WTC11 (cell line): Measurements from ENCODE around the gene LPCAT3. TPM values are rescaled to one million over a fixed set of nuclear protein-coding genes. Genes with fewer than 3 reads are reported as not detected.

Experiments used
- ATAC-seq: fragments of 200-7000 bp; cut with Tn5 transposase; 2 replicates; pipeline ENCODE4 v1.10.0; 2021; ENCODE audit warnings: mild to moderate bottlenecking, moderate library complexity
- CTCF ChIA-PET: fragments of 300-600 bp; sonication (Branson Sonifier 250); formaldehyde crosslinking; loops from one replicate; lab custom pipeline; 2021; ENCODE audit warnings: antibody characterized with exemption; lab: Charles Lee
- POLR2A ChIA-PET: fragments of 350-600 bp; sonication (Branson Sonifier 250); formaldehyde crosslinking; loops from one replicate; lab custom pipeline; 2021; ENCODE audit warnings: antibody characterized with exemption; lab: Charles Lee
- DNase-seq: peaks from one replicate; pipeline ENCODE4 v3.0.0; 2021; ENCODE audit warnings: low spot score
- H3K27ac Mint-ChIP-seq: 2 replicates; pipeline ENCODE4 v1.8.0; 2021; ENCODE audit warnings: mixed read lengths
- H3K27me3 Mint-ChIP-seq: 2 replicates; pipeline ENCODE4 v1.8.0; 2021; ENCODE audit warnings: low read depth, mild to moderate bottlenecking, moderate library complexity, mixed read lengths
- H3K36me3 Mint-ChIP-seq: 2 replicates; pipeline ENCODE4 v1.8.0; 2021; ENCODE audit warnings: mixed read lengths
- H3K4me1 Mint-ChIP-seq: 2 replicates; pipeline ENCODE4 v1.8.0; 2022; ENCODE audit warnings: mixed read lengths
- H3K4me3 Mint-ChIP-seq: 2 replicates; pipeline ENCODE4 v1.8.0; 2021; ENCODE audit warnings: mild to moderate bottlenecking, moderate library complexity, mixed read lengths
- H3K9me3 Mint-ChIP-seq: 2 replicates; pipeline ENCODE4 v1.8.0; 2021; ENCODE audit warnings: mixed read lengths
- ATF2 ChIP-seq: sonication (generic); formaldehyde crosslinking; IDR thresholded peaks from 2 replicates; pipeline ENCODE4 v1.8.1; 2022; ENCODE audit warnings: low read depth, missing genetic modification reagents, borderline replicate concordance
- CREM ChIP-seq: sonication (generic); formaldehyde crosslinking; IDR thresholded peaks from 2 replicates; pipeline ENCODE4 v1.8.1; 2022; ENCODE audit warnings: mild to moderate bottlenecking, missing genetic modification reagents, moderate library complexity
- CTCF ChIP-seq: fragments of 200-600 bp; IDR thresholded peaks from 2 replicates; pipeline ENCODE4 v1.8.0; 2022; ENCODE audit warnings: antibody characterized with exemption
- E2F5 ChIP-seq: sonication (generic); formaldehyde crosslinking; IDR thresholded peaks from 2 replicates; pipeline ENCODE4 v1.8.1; 2022; ENCODE audit warnings: mild to moderate bottlenecking, moderate library complexity, missing genetic modification reagents
- FOXJ3 ChIP-seq: sonication (generic); formaldehyde crosslinking; IDR thresholded peaks from 2 replicates; pipeline ENCODE4 v1.9.0; 2021; ENCODE audit warnings: missing genetic modification reagents, mild to moderate bottlenecking, borderline replicate concordance
- FOXK1 ChIP-seq: sonication (generic); formaldehyde crosslinking; IDR thresholded peaks from 2 replicates; pipeline ENCODE4 v1.8.0; 2022; ENCODE audit warnings: mild to moderate bottlenecking, moderate library complexity, missing genetic modification reagents
- JAZF1 ChIP-seq: fragments of 250-450 bp; sonication (Bioruptor Pico); IDR thresholded peaks from 2 replicates; pipeline ENCODE4 v1.9.0; 2021; ENCODE audit warnings: moderate library complexity, mild to moderate bottlenecking, inconsistent platforms
- MAX ChIP-seq: sonication (generic); formaldehyde crosslinking; IDR thresholded peaks from 2 replicates; pipeline ENCODE4 v1.8.0; 2022; ENCODE audit warnings: mild to moderate bottlenecking, missing genetic modification reagents
- NFE2L1 ChIP-seq: sonication (generic); formaldehyde crosslinking; IDR thresholded peaks from 2 replicates; pipeline ENCODE4 v1.8.1; 2023; ENCODE audit warnings: missing genetic modification reagents
- NFYB ChIP-seq: sonication (generic); formaldehyde crosslinking; conservative IDR thresholded peaks from 2 replicates; pipeline ENCODE4 v1.8.0; 2022; ENCODE audit warnings: low read depth, missing genetic modification reagents
- PRRX2 ChIP-seq: fragments of 250-450 bp; sonication (Bioruptor Pico); IDR thresholded peaks from 2 replicates; pipeline ENCODE4 v1.8.0; 2021; ENCODE audit warnings: mild to moderate bottlenecking
- SMAD4 ChIP-seq: sonication (generic); formaldehyde crosslinking; IDR thresholded peaks from 2 replicates; pipeline ENCODE4 v1.8.0; 2022; ENCODE audit warnings: mild to moderate bottlenecking, missing genetic modification reagents
- SOX15 ChIP-seq: fragments of 250-450 bp; sonication (Bioruptor Pico); IDR thresholded peaks from 2 replicates; pipeline ENCODE4 v1.9.0; 2021; ENCODE audit warnings: mild to moderate bottlenecking
- ZBTB43 ChIP-seq: sonication (generic); formaldehyde crosslinking; IDR thresholded peaks from 2 replicates; pipeline ENCODE4 v1.8.1; 2023; ENCODE audit warnings: mild to moderate bottlenecking, missing genetic modification reagents
- ZNF232 ChIP-seq: sonication (generic); formaldehyde crosslinking; IDR thresholded peaks from 2 replicates; pipeline ENCODE4 v1.8.0; 2022; ENCODE audit warnings: mild to moderate bottlenecking, missing genetic modification reagents
- ZNF263 ChIP-seq: sonication (generic); formaldehyde crosslinking; IDR thresholded peaks from 2 replicates; pipeline ENCODE4 v1.8.1; 2022; ENCODE audit warnings: low read depth, mild to moderate bottlenecking, moderate library complexity, missing genetic modification reagents
- ZNF423 ChIP-seq: fragments of 250-450 bp; sonication (Bioruptor Pico); IDR thresholded peaks from 2 replicates; pipeline ENCODE4 v2.1.2; 2022; ENCODE audit warnings: mild to moderate bottlenecking, moderate library complexity
- total RNA-seq: library from RNA; stranded (reverse); gene quantifications from 3 replicates; pipeline ENCODE4 v1.2.3, GENCODE V29; 2021
- TF ChIP-seq, protein P1 (sequence below): fragments of 250-450 bp; sonication (Bioruptor Pico); IDR thresholded peaks from 2 replicates; pipeline ENCODE4 v1.8.0; 2021; ENCODE audit warnings: mild to moderate bottlenecking
- TF ChIP-seq, protein P2 (sequence below): sonication (generic); formaldehyde crosslinking; IDR thresholded peaks from 2 replicates; pipeline ENCODE4 v1.8.0; 2022; ENCODE audit warnings: mild to moderate bottlenecking, missing genetic modification reagents
- TF ChIP-seq, protein P3 (sequence below): sonication (generic); formaldehyde crosslinking; IDR thresholded peaks from 2 replicates; pipeline ENCODE4 v1.8.1; 2022; ENCODE audit warnings: mild to moderate bottlenecking, missing genetic modification reagents, moderate library complexity, borderline replicate concordance

LPCAT3 gene
- total RNA-seq, 1 experiment from 2014 or later, result 40.0 TPM

DNA sequence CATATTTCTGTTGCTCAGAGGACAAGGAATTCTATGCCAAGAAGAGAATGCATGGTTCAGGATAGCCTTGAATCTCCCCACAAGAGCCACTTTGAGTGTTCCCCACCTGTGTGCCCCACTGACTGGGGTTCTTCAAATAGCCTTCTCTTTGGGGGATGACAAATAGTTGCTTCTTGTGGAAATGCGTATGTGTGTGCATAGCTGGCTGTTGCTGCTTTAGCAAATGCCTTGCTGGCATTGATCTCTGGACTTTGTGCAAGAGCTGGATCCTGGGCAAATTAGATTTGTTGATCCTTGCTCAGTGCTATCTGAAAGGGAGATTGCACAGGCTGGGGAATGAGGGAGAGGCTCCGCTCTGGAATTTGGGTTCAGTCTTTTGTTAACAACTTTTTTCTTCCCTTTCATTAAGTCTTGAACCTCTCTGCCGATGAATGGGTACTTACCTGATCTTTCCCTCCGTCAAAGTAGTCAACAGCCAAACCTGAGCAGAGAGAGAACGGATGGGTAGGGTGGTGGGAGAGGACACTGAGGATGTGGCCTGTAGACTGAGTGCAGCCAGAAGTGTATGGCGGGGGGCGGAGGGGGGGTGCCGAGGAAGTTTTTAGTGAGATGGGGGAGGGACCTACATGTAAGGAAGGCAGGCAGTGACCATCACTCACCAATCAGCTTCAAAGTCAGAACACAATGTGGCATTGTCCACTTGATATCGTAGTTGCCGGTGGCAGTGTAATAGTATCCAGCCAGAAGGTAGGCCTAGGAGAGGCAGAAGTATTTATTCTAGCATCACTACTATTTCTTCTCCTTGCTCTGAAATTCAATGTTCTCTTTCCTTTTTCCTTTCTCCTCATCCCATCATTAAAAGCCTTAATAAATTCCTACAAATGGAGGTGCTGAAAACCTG is 36.9 kb downstream of the LPCAT3 start:
- H3K36me3 Mint-ChIP-seq, result peaks cover 46% of the 10 kb centered on the region
- ChIA-PET CTCF (interaction anchor here (0.5 to 1.5 kb wide), 3 partner anchors 17 to 73 kb away, joined by 3 read pairs; no protein-coding TSS in a partner anchor), POLR2A (interaction anchor here (1.0 to 1.3 kb wide), 2 partner anchors 7 to 127 kb away, joined by 5 to 6 read pairs; no protein-coding TSS in a partner anchor)
- no peak for DNase-seq
- no peaks in the 10 kb centered on the region for H3K9me3 Mint-ChIP-seq
- peaks cover 12% of the 10 kb centered on the region for H3K4me1 Mint-ChIP-seq
- TF ChIP-seq NFE2L1 (CRISPR knock-in tag) (no peak), CREM (CRISPR knock-in tag) (no peak), ZNF423 (no peak), CTCF (no peak), FOXK1 (CRISPR knock-in tag) (no peak), NFYB (CRISPR knock-in tag) (no peak), ZNF232 (CRISPR knock-in tag) (no peak), ZBTB43 (CRISPR knock-in tag) (no peak), ZNF263 (CRISPR knock-in tag) (no peak), ATF2 (no peak), FOXJ3 (CRISPR knock-in tag) (no peak), JAZF1 (no peak), MAX (CRISPR knock-in tag) (no peak), PRRX2 (CRISPR knock-in tag) (no peak), SMAD4 (no peak), E2F5 (CRISPR knock-in tag) (no peak), SOX15 (CRISPR knock-in tag) (no peak)
- TF ChIP-seq, protein P1, sequence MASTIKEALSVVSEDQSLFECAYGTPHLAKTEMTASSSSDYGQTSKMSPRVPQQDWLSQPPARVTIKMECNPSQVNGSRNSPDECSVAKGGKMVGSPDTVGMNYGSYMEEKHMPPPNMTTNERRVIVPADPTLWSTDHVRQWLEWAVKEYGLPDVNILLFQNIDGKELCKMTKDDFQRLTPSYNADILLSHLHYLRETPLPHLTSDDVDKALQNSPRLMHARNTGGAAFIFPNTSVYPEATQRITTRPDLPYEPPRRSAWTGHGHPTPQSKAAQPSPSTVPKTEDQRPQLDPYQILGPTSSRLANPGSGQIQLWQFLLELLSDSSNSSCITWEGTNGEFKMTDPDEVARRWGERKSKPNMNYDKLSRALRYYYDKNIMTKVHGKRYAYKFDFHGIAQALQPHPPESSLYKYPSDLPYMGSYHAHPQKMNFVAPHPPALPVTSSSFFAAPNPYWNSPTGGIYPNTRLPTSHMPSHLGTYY (CRISPR knock-in tag), result no peak
- TF ChIP-seq, protein P2, sequence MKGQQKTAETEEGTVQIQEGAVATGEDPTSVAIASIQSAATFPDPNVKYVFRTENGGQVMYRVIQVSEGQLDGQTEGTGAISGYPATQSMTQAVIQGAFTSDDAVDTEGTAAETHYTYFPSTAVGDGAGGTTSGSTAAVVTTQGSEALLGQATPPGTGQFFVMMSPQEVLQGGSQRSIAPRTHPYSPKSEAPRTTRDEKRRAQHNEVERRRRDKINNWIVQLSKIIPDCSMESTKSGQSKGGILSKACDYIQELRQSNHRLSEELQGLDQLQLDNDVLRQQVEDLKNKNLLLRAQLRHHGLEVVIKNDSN (CRISPR knock-in tag), result no peak
- TF ChIP-seq, protein P3, sequence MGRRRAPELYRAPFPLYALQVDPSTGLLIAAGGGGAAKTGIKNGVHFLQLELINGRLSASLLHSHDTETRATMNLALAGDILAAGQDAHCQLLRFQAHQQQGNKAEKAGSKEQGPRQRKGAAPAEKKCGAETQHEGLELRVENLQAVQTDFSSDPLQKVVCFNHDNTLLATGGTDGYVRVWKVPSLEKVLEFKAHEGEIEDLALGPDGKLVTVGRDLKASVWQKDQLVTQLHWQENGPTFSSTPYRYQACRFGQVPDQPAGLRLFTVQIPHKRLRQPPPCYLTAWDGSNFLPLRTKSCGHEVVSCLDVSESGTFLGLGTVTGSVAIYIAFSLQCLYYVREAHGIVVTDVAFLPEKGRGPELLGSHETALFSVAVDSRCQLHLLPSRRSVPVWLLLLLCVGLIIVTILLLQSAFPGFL (CRISPR knock-in tag), result no peak
- no peak overlapping the region for H3K4me3 Mint-ChIP-seq
- no peak overlapping the region; the same call in 1 of the 2 replicates for H3K27ac Mint-ChIP-seq
- H3K27me3 Mint-ChIP-seq, result no peaks in the 10 kb centered on the region
- ATAC-seq, result no peak
